Activated CD8-positive, alpha-beta memory T cell treated with anti-CD3 and anti-CD28 coated beads, Interleukin-2, amount 10 ng/mL, durations not matched to agents 7 days and 5 days (primary cell): ENCODE measurements around the gene ZCCHC17. TPM values are rescaled to one million over a fixed set of nuclear protein-coding genes. Genes with fewer than 3 reads are reported as not detected.

ENCODE experiments used
- ATAC-seq: fragments of 150-1000 bp; cut with Tn5 transposase; one replicate; pipeline ENCODE4 v1.10.0; 2021; ENCODE audit warnings: moderate library complexity
- CTCF ChIA-PET: fragments of 350-600 bp; sonication (Branson Sonifier 250); formaldehyde crosslinking; loops from one replicate; lab custom pipeline; 2021; ENCODE audit warnings: antibody characterized with exemption; lab: Charles Lee
- DNase-seq: peaks from one replicate; pipeline ENCODE4 v3.0.0-alpha.2; 2020
- H3K27ac Mint-ChIP-seq: one replicate; pipeline ENCODE4 v1.8.0; 2021; ENCODE audit warnings: mild to moderate bottlenecking, mixed read lengths
- H3K27me3 Mint-ChIP-seq: one replicate; pipeline ENCODE4 v1.8.0; 2021; ENCODE audit warnings: mixed read lengths
- H3K36me3 Mint-ChIP-seq: one replicate; pipeline ENCODE4 v1.8.0; 2021; ENCODE audit warnings: mild to moderate bottlenecking, mixed read lengths
- H3K4me1 Mint-ChIP-seq: one replicate; pipeline ENCODE4 v1.8.0; 2021; ENCODE audit warnings: mixed read lengths
- H3K4me3 Mint-ChIP-seq: one replicate; pipeline ENCODE4 v1.8.0; 2021; ENCODE audit warnings: mild to moderate bottlenecking, moderate library complexity, mixed read lengths
- H3K9me3 Mint-ChIP-seq: one replicate; pipeline ENCODE4 v1.8.0; 2022; ENCODE audit warnings: low read depth, mixed read lengths
- total RNA-seq, 2 experiments: library from RNA; stranded (reverse); gene quantifications; one replicate each; pipeline ENCODE4 v1.2.3, GENCODE V29; 2021

Gene ZCCHC17
- total RNA-seq, 2 experiments from 2014 or later: 23.7 to 24.0 TPM

DNA sequence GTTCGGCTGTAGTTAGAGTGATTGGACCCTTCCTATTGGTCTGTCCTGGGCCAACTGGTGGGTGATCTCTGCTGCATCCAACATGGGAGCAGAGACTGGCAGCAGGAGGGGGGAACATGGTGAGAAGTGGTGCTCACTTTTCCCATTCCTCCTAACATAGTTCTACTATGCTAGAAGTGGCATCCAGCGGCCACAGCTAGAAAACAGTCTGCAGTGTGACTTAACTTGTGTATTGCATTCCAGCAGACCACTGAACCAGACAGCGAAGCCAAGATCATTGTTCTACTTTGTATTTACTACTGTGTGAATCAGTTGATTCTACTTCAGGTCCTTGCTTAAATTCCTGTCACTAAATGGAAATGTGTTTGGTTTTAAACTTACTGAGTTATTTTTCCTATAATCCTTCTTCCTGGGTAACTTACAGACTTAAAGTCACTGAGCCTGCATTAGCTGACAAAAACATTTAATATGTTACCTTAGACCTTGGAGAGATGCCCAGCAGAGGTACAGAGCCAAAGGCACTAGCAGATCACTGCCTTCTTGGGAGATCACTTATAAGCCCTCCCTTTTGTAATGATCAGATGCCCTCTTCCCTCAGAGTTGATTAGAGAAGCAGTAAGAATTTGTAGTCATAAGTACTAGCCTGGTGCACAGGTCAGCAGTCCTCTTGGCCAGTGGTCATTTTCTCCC, 67.9 kb downstream of the ZCCHC17 start:
- H3K4me3 Mint-ChIP-seq: no peak overlapping the region
- ATAC-seq (no peak), DNase-seq (no peak)
- H3K9me3 Mint-ChIP-seq: no peaks in the 10 kb centered on the region
- H3K27ac Mint-ChIP-seq: no peak overlapping the region
- CTCF ChIA-PET: no interaction called here
- no peaks in the 10 kb centered on the region for H3K27me3 Mint-ChIP-seq
- no peaks in the 10 kb centered on the region for H3K4me1 Mint-ChIP-seq
- H3K36me3 Mint-ChIP-seq: peaks cover 3% of the 10 kb centered on the region

- Mint-ChIP-seq H3K27me3 (no peaks in the 10 kb centered on the region), H3K36me3 (peaks cover 1% of the 10 kb centered on the region), H3K27ac (no peak overlapping the region), H3K4me3 (no peak overlapping the region), H3K4me1 (no peaks in the 10 kb centered on the region), H3K9me3 (no peaks in the 10 kb centered on the region)
- no peak for ATAC-seq
- CTCF ChIA-PET: interaction anchor here (1.0 kb wide), 1 partner anchor 23 kb away, joined by 3 read pairs; no protein-coding TSS in a partner anchor
- no peak for DNase-seq
These were observed 70.0 kb downstream of the ZCCHC17 start for GRCh38 chr1:31366796-31367195.

- H3K9me3 Mint-ChIP-seq: no peaks in the 10 kb centered on the region
- H3K27ac Mint-ChIP-seq: no peak overlapping the region
- DNase-seq (no peak), ATAC-seq (no peak)
- CTCF ChIA-PET: interaction anchor here (1.3 kb wide), 1 partner anchor 26 kb away, joined by 4 read pairs; no protein-coding TSS in a partner anchor
- H3K27me3 Mint-ChIP-seq: no peaks in the 10 kb centered on the region
- peaks cover 7% of the 10 kb centered on the region for H3K4me1 Mint-ChIP-seq
- H3K4me3 Mint-ChIP-seq: no peak overlapping the region
- H3K36me3 Mint-ChIP-seq: peaks cover 1% of the 10 kb centered on the region
These were observed 71.8 kb downstream of the ZCCHC17 start for GRCh38 chr1:31368611-31369107.

GRCh38 chr1:31370021-31370420, 73.2 kb downstream of the ZCCHC17 start:
- peaks cover 9% of the 10 kb centered on the region for H3K4me1 Mint-ChIP-seq
- no peak overlapping the region for H3K27ac Mint-ChIP-seq
- DNase-seq (no peak), ATAC-seq (no peak)
- no peaks in the 10 kb centered on the region for H3K27me3 Mint-ChIP-seq
- no peaks in the 10 kb centered on the region for H3K36me3 Mint-ChIP-seq
- CTCF ChIA-PET: interaction anchor here (1.0 kb wide), 1 partner anchor 179 kb away, joined by 3 read pairs; no protein-coding TSS in a partner anchor
- H3K9me3 Mint-ChIP-seq: no peaks in the 10 kb centered on the region
- no peak overlapping the region for H3K4me3 Mint-ChIP-seq

DNA sequence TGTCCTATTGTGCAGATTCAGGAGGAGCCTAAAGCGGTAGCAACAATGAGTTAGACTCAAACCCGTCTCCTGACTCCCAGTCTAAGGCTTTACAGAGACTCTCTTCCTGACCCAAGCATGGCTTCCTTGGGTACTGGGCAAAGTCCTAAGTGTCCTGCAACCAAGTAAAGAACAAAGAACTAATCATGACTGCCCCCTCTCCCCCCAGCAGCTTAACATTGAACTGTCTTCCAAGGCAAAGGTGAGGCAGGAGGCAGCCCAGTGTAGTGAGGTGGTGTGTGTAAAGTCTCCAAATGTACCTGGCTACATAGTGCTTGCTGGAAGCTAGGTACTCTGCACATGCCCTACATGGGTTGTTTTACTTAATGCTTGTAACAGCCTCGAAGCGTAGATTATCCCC, 73.7 kb downstream of the ZCCHC17 start:
- peaks cover 9% of the 10 kb centered on the region for H3K4me1 Mint-ChIP-seq
- CTCF ChIA-PET: interaction anchor here (1.0 to 1.2 kb wide), 2 partner anchors 26 to 179 kb away, joined by 3 to 4 read pairs; no protein-coding TSS in a partner anchor
- no peak for ATAC-seq
- no peaks in the 10 kb centered on the region for H3K27me3 Mint-ChIP-seq
- no peak overlapping the region for H3K27ac Mint-ChIP-seq
- H3K4me3 Mint-ChIP-seq: no peak overlapping the region
- no peaks in the 10 kb centered on the region for H3K36me3 Mint-ChIP-seq
- H3K9me3 Mint-ChIP-seq: no peaks in the 10 kb centered on the region
- no peak for DNase-seq

- no peak for ATAC-seq
- DNase-seq: no peak
- Mint-ChIP-seq H3K36me3 (no peaks in the 10 kb centered on the region), H3K4me3 (no peak overlapping the region), H3K27me3 (no peaks in the 10 kb centered on the region), H3K27ac (no peak overlapping the region), H3K4me1 (peaks cover 10% of the 10 kb centered on the region), H3K9me3 (no peaks in the 10 kb centered on the region)
- CTCF ChIA-PET: interaction anchor here (0.9 to 1.2 kb wide), 3 partner anchors 10 to 25 kb away, joined by 4 read pairs; no protein-coding TSS in a partner anchor
These were observed 74.5 kb downstream of the ZCCHC17 start for GRCh38 chr1:31371121-31371959.

GRCh38 chr1:31372051-31372450, 75.2 kb downstream of the ZCCHC17 start:
- CTCF ChIA-PET: interaction anchor here (0.9 to 1.2 kb wide), 3 partner anchors 11 to 177 kb away, joined by 3 to 4 read pairs (median 4); no protein-coding TSS in a partner anchor
- no peak overlapping the region for H3K4me3 Mint-ChIP-seq
- ATAC-seq: no peak
- DNase-seq: no peak
- H3K4me1 Mint-ChIP-seq: peaks cover 14% of the 10 kb centered on the region
- H3K36me3 Mint-ChIP-seq: no peaks in the 10 kb centered on the region
- no peaks in the 10 kb centered on the region for H3K9me3 Mint-ChIP-seq
- H3K27me3 Mint-ChIP-seq: no peaks in the 10 kb centered on the region
- H3K27ac Mint-ChIP-seq: no peak overlapping the region

GRCh38 chr1:31372751-31373055, 75.9 kb downstream of the ZCCHC17 start:
- no peaks in the 10 kb centered on the region for H3K9me3 Mint-ChIP-seq
- DNase-seq (no peak), ATAC-seq (no peak)
- no peak overlapping the region for H3K27ac Mint-ChIP-seq
- H3K27me3 Mint-ChIP-seq: no peaks in the 10 kb centered on the region
- no peak overlapping the region for H3K4me3 Mint-ChIP-seq
- no peaks in the 10 kb centered on the region for H3K36me3 Mint-ChIP-seq
- CTCF ChIA-PET: interaction anchor here (0.6 to 3.2 kb wide), 4 partner anchors 22 to 265 kb away, joined by 3 to 24 read pairs (median 4); no protein-coding TSS in a partner anchor
- peaks cover 14% of the 10 kb centered on the region for H3K4me1 Mint-ChIP-seq

DNA sequence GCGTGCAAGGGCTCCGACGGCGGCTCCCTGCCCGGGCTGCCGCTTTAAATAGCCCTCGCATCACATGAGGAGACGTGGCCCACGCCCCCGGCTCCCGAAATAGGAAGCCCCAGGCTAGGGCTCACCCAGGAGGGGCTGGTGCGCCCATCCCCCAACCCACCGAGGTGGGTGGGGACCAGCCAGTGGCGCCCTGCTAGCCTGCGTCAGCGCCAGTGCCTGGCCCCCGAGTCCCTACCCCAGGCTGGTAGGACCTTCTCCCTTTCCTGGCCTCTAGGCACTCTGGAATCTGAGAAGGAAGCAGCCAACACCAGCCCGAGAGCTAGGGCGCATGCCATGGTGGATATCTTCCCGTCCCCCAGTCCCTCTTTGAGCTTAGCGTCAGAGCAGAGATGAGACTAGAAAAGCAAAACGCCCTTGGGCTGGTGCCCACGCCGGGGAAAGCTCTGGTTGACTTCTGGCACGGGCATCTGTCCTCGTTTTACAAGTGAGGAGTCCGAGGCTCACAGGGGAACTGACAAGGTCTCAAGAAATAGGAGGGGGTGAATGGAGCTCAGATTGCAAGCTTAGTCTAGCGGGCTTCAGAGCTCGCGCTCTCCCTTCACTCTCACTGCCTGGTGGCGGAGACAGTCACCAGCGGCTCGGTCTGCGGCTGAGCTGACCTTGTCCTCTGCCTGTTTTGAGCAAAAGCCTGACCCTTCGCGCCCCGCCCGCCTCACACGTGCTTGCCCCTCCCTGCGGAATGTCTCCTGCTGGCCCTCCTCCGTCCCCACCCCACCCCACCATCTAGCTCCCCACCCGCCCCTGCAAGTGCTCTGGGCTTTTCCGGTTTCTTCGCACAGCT, 76.4 kb downstream of the ZCCHC17 start, which contains the start of gene FABP3:
Gene FABP3 (minus strand): TSS at position 21 of the 841 bp plus-strand sequence. CDS start 62 bp downstream, outside the sequence.
- Mint-ChIP-seq H3K4me3 (peak within 1 kb of the TSS; percentile 56), H3K36me3 (no peaks in the 10 kb centered on the region), H3K4me1 (peaks cover 14% of the 10 kb centered on the region), H3K9me3 (no peaks in the 10 kb centered on the region), H3K27me3 (no peaks in the 10 kb centered on the region), H3K27ac (no peak within 1 kb of the TSS)
- CTCF ChIA-PET: interaction anchor here (0.6 to 3.2 kb wide), 5 partner anchors 10 to 266 kb away, joined by 3 to 24 read pairs (median 4); no protein-coding TSS in a partner anchor
- ATAC-seq (peak; percentile 69), DNase-seq (peak; percentile 50)

GRCh38 chr1:31373897-31374486, 77.2 kb downstream of the ZCCHC17 start:
- Mint-ChIP-seq H3K27me3 (peaks cover 2% of the 10 kb centered on the region), H3K4me3 (peak overlapping the region; percentile 56), H3K36me3 (no peaks in the 10 kb centered on the region), H3K4me1 (peaks cover 14% of the 10 kb centered on the region), H3K27ac (no peak overlapping the region), H3K9me3 (no peaks in the 10 kb centered on the region)
- ATAC-seq (peak; percentile 24), DNase-seq (no peak)
- CTCF ChIA-PET: interaction anchor here (1.0 to 3.2 kb wide), 3 partner anchors 10 to 48 kb away, joined by 4 to 24 read pairs (median 4); no protein-coding TSS in a partner anchor

DNA sequence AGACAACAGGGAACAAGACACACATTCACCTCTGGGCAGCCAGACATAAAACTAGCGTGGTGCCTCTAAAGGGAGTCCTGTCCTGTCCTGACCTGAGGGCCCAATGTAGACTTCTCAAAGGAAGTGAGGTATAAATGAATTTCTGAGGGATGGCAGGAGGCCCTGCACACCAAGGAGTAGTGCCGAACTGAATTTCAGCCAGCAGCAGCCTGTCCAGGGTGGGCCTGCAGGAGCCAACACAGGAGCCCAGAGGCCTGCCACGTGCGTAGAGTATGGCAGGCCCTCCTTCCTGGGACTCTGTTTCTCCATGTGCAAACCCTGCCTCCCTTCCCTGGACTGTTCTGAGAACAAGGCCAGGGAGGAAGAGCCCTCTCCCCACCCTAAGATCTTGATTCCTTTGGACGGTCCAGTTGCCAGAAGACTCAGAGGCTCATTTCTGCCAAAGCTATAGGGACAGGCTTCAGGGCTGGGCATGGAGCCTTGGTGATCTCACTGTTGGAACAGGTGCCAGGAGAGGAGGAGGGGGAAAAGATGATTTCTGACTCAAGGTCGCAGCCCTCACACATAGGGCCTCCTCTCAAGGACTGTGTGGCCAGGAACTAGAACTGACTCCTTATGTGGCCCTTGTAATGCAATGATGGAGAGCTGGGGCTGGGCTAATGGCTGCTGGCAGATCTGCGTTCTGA, 77.8 kb downstream of the ZCCHC17 start:
- Mint-ChIP-seq H3K27ac (no peak overlapping the region), H3K4me3 (no peak overlapping the region), H3K36me3 (no peaks in the 10 kb centered on the region), H3K9me3 (no peaks in the 10 kb centered on the region), H3K4me1 (peaks cover 14% of the 10 kb centered on the region), H3K27me3 (peaks cover 2% of the 10 kb centered on the region)
- no peak for DNase-seq
- CTCF ChIA-PET: interaction anchor here (3.2 kb wide), 1 partner anchor 20 kb away, joined by 24 read pairs; no protein-coding TSS in a partner anchor
- no peak for ATAC-seq
